Left kidney (tissue), 2 donors: ENCODE measurements around the gene ADARB2. TPM values are rescaled to one million over a fixed set of nuclear protein-coding genes. Genes with fewer than 3 reads are reported as not detected.

Experiments used
- DNase-seq: peaks from one replicate; pipeline ENCODE4 v3.0.0-alpha.2; 2013
- polyA plus RNA-seq: library from polyadenylated mRNA; unstranded; fragments of 120-200 nt; gene quantifications from one replicate; pipeline ENCODE4 v1.2.1, GENCODE V29; 2013; ENCODE audit not compliant: insufficient read length

The ADARB2 gene
- polyA plus RNA-seq, 1 donor, result 0.88 TPM

GRCh38 chr10:1154531-1155295 lies 582.6 kb downstream of the ADARB2 start:
- no peak for DNase-seq

GRCh38 chr10:1153805-1154351 lies 583.4 kb downstream of the ADARB2 start:
- DNase-seq, result no peak

GRCh38 chr10:1153251-1153763 lies 584.0 kb downstream of the ADARB2 start:
- no peak for DNase-seq

GRCh38 chr10:1152386-1153250 lies 584.7 kb downstream of the ADARB2 start:
- DNase-seq, result no peak

- no peak for DNase-seq
These were observed 586.0 kb downstream of the ADARB2 start for GRCh38 chr10:1151076-1152033.

- no peak for DNase-seq
These were observed 586.7 kb downstream of the ADARB2 start for GRCh38 chr10:1150638-1150955.

GRCh38 chr10:1149793-1150637 lies 587.3 kb downstream of the ADARB2 start:
- DNase-seq, result no peak

GRCh38 chr10:1148855-1149605 lies 588.3 kb downstream of the ADARB2 start:
- DNase-seq, result no peak

- no peak for DNase-seq
These were observed 589.5 kb downstream of the ADARB2 start for GRCh38 chr10:1147810-1148209.

GRCh38 chr10:1142596-1142995 lies 594.7 kb downstream of the ADARB2 start:
- DNase-seq, result no peak

- DNase-seq, result no peak
These were observed 595.6 kb downstream of the ADARB2 start for GRCh38 chr10:1141701-1142100.

GRCh38 chr10:1141261-1141660 lies 596.1 kb downstream of the ADARB2 start:
- no peak for DNase-seq

GRCh38 chr10:1138529-1138928 lies 598.8 kb downstream of the ADARB2 start:
- no peak for DNase-seq

- no peak for DNase-seq
These were observed 599.7 kb downstream of the ADARB2 start for GRCh38 chr10:1137499-1138163.

- DNase-seq, result no peak
These were observed 601.1 kb downstream of the ADARB2 start for GRCh38 chr10:1136268-1136667.

- DNase-seq, result no peak
These were observed 603.2 kb downstream of the ADARB2 start for GRCh38 chr10:1134156-1134555.

- DNase-seq, result no peak
These were observed 603.8 kb downstream of the ADARB2 start for GRCh38 chr10:1133495-1134045.

GRCh38 chr10:1132584-1132983 lies 604.7 kb downstream of the ADARB2 start:
- DNase-seq, result no peak
